Left colon (tissue), 2 donors: ENCODE data around the gene PFN3. TPM values are rescaled to one million over a fixed set of nuclear protein-coding genes. Genes with fewer than 3 reads are reported as not detected.
A peak's percentile ranks its signal among the peaks of the same experiment; 100 is the strongest.
"Not testable (repeated sequence)": the region's sequence is repeated elsewhere in the genome, so short reads cannot be mapped to it uniquely, and the experiment has no call there.

ENCODE experiments used
- ATAC-seq: fragments of 200-7000 bp; cut with Tn5 transposase; one replicate; pipeline ENCODE4 v1.9.1; 2020; ENCODE audit warnings: mild to moderate bottlenecking, moderate library complexity
- DNase-seq, 2 donors: peaks; one replicate each; pipeline ENCODE4 v3.0.0-alpha.2; 2020
- intact Hi-C, 2 donors: fragments of 100-400 bp; cut with DNase I in 1 of 2; cut with micrococcal nuclease in 1 of 2; formaldehyde crosslinking; loops; one replicate each; pipeline versions ENCODE4 v1.11.2 to v1.14.0; 2022; cut with DNase I, micrococcal nuclease
- total RNA-seq, 2 donors: library from RNA; stranded (reverse); fragmentation: NEBNext Ultra II Directional; extraction: Animal tissue kit (Norgen Biotek cat#: 25700); gene quantifications; one replicate each; pipeline ENCODE4 v1.2.1, GENCODE V29; 2021
- donor health status: DM: no; HTN: no; CAD: no.
- donor health status: DM: yes; HTN: yes; CAD: no.

The PFN3 gene
- total RNA-seq, 2 donors from 2014 or later = not detected

DNA sequence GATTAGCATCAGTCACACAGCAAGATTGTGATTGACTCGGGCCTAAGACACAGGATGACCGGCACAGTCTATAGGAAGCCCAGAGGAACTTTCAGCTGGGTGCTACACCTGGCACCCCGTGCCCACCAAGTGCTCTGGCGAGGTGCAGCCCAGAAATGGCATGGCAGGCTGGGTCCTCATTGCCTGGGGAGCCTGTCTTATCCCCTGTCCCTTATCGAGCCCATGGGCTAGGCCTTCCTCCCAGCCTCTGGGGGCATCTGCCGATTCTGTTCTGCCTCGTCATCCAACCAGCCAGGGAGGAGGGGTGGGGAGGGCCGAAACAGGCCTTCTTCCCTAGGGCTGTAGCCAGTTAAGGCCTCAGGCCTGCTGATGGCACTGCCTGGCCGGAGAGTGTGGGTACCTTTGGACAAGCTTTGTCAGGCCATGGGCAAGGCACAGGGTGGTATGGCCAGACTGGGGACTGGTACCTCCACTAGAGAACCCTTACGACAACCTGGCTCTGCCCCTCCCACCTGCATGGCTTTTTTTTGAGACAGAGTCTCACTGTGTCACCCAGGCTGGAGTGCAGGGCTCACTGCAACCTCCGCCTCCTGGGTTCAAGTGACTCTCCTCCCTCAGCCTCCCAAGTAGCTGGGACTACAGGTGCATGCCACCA is 27.6 kb upstream of the PFN3 start:
- intact Hi-C loops = no loop called here
- no peak for ATAC-seq
- no peak for DNase-seq

DNA sequence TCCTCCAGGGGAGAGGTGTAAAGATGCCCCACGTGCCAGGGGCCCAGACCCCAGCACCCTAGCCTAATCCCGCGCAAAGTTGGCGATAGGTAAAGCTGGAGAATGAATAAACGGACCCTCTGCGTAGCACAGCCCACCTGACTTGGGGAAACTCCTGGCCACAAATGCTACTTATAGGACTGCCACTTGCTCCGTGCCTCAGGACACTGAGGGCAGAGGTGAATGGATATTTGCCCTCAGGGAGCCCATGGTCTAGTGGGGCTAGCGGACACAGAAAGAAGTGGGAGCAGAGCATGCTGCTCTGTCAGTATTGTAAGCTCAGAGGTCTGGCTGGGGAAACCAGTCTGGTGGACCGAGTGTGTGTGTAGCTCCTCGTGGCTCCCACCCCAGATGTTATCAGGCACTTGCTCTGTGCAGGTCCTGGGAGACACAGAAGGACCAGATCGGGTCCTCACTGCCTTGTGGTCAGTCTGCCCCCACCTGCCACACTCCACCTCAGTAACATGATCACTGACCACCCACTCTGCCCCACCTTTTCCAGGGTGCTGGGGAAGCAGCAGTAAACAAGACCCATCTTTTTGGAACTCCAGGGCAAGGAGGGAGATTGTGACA is 26.9 kb upstream of the PFN3 start:
- DNase-seq = no peak
- intact Hi-C loops = no loop called here
- no peak for ATAC-seq

DNA sequence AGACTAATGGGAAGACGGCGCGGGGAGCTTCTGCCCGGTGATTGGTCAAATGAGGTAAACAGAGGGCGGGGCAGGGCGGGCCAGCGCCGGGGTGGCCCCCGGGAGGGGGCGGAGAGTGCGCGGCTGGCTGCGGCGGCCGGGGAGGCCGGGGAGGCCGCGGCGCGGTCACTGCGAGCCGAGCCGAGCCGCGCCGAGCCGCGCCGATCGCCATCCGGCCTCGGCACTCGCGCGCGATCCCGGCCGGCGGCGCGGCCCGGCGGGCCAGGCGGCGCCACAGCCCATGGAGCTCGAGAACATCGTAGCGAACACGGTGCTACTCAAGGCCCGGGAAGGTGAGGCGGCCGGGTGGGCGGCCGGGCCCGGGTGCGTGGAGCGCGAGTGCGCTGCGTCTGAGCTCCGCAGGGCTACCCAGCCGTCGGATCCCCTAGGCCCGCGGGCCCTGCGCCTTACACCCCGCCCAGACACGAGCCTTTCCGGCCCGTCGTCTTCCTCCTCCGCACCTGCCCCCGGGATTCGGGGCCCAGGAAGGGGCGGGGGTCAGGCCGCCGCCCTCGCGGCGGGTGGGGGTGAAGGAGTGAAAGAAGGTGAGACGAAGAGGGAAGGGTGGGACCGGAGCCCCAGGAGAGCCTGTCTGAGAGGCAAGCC is 26.2 kb upstream of the PFN3 start, which contains the start of gene GRK6:
Gene GRK6 (plus strand): TSS at position 111 of the 645 bp plus-strand sequence. CDS start 170 bp downstream, at position 281.
- DNase-seq (peak; percentile 72 to 79), ATAC-seq (peak; percentile 24)
- intact Hi-C loops = no loop called here

DNA sequence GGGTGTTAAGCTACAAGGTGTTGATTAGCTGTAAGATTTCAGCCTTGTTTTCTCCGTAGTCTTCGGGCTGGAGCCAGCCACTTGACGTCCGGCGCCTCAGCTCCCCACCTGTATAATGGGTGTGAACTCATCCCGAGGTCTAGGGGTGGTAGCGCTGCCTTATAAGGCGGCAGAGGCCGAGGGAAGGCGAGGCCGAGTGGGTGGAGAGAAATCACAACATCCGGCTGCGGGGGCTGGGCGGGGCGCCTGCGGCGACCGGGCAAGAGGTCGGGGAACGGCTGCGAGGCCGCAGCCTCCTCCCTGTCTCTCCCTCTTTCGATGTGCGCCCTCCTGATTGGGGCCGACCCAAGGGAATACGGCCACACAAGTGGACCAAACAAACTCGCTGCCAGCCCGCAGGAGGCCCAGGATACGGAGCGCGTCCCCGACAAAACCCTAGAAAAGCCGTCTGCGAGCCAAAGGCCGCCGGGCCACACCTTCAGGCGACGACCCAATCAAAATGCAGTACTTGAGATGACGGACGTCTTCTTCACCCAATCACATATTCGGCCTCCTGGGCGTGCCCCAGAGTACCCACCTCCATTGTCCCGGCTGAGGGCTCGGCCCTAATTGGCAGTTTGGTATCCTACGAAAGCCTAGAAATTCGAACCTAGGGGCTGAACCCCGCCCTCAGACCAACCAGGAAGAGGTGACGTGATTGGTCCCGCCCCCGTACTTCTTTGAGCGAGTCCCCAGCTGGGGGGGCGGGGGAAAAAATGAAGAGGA is 25.5 kb upstream of the PFN3 start:
- DNase-seq (peak; percentile 100), ATAC-seq (peak; percentile 86)
- intact Hi-C loops = no loop called here

DNA sequence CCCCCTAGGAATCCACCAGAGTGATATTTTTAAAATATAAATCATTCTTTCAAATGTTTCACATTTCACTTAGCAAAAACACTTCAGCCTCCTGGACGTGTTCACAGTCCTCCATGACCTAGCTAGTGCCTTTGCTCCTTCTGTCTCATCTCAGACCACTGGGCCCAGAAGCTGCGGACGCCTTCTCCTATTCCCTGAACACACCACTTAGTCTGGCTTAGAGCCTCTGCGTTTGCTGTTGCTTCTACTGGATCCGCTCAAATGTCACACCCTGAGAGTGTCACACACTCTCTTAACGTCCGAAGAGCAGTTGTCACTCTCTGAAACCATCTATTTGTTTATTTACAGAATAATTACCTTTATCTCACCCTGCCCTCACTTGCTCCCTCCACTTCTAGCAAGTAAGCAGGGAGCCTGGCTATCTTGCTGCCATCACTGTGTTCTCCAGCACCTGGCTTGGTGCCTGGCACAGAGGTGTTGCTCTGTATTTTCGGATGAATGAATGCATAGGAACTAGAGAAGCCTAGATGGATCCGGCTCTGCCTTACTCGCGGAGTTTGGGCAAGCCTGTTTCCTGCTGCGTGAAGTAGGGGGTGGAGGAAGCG is 24.8 kb upstream of the PFN3 start:
- no peak for DNase-seq
- no peak for ATAC-seq
- intact Hi-C loops = no loop called here

DNA sequence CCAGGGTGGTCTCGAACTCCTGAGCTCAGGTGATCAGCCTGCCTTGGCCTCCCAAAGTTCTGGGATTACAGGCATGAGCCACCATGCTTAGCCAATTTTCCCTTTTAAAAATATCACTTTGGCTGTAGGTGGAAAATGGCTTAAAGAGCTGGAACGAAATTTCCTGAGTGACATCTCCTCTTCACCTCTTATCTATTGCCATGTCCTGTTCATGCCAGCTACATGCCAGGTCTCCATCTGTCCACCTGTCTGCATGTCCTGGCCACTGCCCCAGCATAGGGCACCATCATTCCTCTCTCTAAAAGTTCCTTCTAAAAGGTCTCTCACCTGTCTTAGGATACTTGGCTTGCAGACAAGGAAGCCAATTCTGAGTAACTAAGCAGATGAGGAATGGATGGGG is 23.2 kb upstream of the PFN3 start:
- DNase-seq (no peak), ATAC-seq (no peak)
- intact Hi-C loops = no loop called here

DNA sequence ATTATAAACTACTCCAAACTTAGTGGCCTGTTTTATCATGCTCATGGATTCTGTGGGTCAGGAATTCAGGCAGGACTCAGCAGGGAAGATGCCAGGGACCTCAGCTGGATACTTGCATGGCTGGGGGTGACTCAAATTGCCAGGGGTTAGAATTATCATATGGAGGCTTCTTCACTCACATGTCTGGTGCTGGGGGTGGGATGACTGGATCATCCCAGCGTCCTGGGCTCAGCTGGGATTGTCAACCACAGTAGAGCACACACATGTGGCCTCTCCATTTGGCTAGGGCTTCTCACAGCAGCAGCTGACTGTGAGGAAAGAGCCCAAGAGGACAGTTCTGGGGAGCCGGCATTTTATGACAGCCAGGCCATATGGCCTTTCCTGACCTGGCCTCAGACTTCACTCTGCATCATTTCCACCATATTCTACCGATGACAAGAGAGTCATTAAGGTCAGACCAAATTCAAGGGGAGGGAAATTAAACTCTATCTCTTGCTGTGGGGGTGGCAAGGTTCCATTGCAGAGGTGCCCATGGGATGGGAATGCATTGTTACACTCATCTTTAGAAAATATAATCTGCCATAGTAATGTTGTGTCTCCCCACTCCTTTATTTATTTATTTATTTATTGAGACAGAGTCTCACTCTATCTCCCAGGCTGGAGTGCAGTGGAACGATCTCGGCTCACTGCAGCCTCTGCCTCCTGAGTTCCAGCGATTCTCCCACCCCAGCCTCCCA is 20.8 kb upstream of the PFN3 start:
- ATAC-seq (no peak), DNase-seq (no peak)
- intact Hi-C loops = no loop called here

DNA sequence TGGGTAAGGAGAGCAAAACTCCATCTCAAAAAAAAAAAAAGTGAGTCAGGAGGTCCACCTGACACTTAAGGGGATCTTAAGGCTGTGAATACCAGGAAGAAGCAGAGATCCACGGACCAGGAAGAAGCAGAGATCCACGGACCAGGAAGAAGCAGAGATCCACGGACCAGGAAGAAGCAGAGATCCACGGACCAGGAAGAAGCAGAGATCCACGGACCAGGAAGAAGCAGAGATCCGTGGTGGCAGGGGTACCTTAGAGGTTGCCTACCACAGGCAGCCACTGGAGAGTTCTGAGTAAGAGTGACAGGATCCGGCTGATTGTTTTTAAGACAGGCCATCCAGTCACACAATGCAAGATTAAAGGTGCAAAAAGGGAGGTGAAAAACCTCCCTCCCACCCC is 20.0 kb upstream of the PFN3 start:
- ATAC-seq = peak; percentile 66
- DNase-seq, intact Hi-C loops: not testable (repeated sequence)

DNA sequence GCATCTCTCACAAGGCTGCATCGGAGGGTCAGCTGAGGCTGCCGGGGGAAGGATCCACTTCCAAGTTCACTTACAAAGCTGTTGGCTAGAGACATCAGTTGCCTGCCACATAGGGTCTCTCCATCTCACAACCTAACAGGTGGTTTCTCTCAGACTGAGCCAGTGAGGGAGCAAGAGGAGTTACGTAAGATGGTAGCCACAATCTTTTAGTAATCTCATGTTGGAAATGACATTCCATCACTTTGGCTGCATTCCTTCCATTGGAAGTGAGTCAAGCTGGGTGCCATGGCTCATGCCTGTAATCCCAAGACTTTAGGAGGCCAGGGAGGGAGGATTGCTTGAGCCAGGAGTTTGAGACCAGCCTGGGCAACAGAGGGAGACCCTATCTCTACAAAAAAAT is 18.6 kb upstream of the PFN3 start:
- ATAC-seq (no peak), DNase-seq (no peak)
- intact Hi-C loops = no loop called here

DNA sequence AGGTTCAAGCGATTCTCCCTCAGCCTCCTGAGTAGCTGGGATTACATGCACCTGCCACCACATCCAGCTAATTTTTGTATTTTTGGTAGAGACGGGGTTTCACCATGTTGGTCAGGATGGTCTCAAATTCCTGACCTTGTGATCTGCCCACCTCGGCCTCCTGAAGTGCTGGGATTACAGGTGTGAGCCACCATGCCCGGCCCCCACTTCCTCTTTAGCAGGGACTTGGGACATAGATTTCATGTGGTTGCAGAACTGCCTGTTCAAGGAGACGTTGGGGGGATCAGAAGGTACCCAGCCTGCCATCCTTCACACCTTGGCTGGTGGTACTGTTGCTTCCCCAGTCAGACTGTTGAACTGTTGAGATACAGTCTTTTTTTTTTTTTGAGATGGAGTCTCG is 16.6 kb upstream of the PFN3 start:
- ATAC-seq, DNase-seq, intact Hi-C loops: not testable (repeated sequence)

DNA sequence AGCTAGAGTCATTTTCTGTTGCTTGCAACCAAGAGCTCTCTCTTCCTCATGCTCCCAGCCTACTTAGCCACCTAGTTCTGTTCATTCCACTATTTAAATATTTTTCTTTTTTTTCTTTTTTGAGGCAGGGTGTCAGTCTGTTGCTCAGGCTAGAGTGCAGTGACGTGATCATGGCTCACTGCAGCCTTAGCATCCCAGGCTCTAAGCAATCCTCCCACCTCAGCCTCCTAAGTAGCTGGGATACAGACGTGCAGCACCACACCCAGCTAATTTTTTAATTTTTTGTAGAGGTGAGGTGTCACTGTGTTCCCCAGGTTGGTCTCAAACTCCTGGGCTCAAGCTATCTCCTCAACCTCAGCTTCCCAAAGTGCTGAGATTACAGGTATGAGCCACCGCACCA is 14.0 kb upstream of the PFN3 start:
- intact Hi-C loops = no loop called here
- no peak for DNase-seq
- no peak for ATAC-seq

DNA sequence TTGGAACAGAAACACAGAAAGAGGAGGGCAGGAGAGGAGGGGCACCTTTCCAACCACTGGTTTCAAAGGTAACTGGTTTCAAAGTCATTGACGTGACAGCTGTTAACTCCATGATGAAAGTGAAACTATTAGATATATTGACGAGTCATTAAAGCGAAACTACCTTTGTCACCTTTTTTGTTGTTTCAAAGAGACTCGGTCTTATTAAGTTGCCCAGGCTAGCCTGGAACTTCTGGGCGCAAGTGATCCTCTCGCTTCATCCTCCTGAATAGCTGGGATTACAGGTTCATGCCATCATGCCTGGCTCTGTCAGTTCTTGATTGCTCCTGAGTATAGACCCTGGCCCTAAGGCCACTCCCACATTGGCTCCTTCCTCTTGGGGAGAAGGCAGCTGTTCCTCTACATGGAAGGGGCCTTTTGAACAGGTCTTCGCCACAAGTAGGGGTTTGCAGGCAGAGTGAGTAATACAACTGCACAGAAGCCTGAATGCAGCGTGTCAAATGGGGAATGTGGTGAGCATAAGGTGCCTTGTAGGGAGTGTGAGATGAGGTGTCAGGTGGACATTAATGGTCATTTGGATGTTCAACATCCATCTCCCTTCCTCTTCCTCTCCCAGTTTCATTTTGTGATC is 12.3 kb upstream of the PFN3 start:
- DNase-seq (no peak), ATAC-seq (no peak)
- intact Hi-C loops = no loop called here

DNA sequence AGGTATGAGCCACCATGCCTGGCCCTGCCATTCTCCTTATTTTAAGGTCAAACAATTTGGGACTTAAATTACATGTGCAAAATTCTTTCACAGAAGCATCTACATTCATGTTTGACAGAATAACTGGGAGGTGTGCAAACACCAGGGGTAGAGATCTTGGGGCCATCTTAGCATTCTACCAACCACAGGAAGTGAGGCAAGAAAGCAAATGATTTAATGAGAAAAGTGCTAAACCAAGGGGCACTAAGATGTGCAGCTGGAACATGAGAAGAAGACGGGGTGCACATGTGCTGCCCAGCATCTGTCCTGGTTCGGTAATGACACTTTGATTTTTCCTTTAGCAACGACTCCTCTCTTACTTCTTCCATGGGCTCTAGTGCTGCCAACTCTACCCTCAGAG is 10.1 kb upstream of the PFN3 start:
- ATAC-seq (no peak), DNase-seq (no peak)
- intact Hi-C loops = no loop called here

DNA sequence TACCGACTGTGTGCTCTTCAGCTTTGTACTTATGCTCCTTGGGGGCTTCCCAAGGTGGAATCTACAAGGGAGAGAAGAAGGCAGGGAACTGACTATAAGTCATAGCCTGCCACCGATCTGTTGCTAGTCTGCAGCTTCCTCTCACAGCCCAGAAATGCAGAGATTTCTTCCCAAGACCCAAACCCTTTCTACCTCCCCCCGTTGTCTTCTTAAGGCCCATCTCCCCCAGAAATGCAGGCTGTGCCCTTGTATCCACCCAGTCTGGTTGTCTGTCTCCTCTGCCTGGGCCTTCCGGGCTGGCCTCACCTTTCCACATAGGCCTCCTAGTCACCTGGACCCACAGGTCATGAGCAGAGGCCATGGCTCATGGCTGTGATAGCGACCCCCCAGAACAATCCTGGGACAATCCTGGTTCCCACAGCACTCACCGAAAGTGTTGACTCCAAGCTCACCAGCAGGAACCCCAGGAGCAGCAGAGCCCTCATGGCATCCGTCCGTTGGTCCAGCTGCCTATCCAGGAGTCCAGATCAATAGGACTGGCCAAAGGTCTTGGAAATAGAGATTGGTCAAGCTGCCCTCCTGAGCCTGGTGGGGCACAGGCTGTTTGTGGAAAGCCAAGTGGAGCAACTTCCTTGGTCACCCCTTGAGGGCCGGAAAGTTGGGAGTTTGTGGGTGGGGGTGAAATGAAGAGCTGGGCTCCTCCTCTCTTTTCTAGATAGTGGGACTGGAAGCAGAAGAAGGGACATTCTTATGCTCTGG is 8.8 kb upstream of the PFN3 start, which contains the start of gene F12:
Gene F12 (minus strand): TSS at position 522 of the 759 bp plus-strand sequence. CDS start 37 bp downstream, at position 485.
- intact Hi-C loops = no loop called here
- DNase-seq (no peak), ATAC-seq (no peak)

DNA sequence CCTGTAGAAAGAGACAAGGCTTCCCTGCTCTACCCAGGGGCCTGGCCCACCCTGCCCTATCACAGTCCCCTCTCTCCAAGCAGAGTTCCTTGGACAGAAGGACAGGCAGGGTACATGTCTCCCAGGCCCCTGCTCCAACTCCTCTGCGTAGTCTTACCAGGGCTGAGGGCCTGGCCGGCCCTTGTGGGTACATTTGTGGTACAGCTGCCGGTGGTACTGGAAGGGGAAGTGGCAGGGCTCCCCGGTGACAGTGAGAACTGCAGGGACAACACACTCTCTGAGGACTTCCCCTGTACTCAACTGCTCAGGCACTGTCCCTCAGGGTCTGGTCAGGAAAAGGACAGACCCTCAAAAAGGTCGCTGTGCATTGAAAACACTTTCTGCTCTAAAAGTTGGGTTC is 5.3 kb upstream of the PFN3 start:
- no peak for ATAC-seq
- intact Hi-C loops = no loop called here
- DNase-seq = peak; percentile 45 to 52

DNA sequence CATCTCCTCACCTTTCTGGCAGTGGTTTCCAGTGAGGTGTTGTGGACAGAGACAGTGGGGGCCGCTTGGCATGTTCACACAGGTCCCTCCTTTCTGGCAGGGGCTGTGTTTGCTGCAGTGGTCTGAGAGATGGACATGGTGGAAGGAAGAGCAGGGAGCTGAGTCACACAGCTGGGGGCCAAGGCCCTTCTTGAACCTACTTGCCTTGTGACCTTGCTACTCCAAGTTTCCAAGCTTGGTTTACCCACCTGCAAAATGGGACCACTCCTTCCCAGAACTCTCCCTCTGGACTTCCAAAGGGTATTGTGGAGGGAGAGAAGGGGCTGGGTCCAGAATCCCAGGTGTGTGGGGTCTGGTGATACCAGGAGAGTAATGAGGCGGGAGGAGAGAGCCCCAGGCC is 4.9 kb upstream of the PFN3 start:
- no peak for ATAC-seq
- intact Hi-C loops = no loop called here
- DNase-seq = no peak

DNA sequence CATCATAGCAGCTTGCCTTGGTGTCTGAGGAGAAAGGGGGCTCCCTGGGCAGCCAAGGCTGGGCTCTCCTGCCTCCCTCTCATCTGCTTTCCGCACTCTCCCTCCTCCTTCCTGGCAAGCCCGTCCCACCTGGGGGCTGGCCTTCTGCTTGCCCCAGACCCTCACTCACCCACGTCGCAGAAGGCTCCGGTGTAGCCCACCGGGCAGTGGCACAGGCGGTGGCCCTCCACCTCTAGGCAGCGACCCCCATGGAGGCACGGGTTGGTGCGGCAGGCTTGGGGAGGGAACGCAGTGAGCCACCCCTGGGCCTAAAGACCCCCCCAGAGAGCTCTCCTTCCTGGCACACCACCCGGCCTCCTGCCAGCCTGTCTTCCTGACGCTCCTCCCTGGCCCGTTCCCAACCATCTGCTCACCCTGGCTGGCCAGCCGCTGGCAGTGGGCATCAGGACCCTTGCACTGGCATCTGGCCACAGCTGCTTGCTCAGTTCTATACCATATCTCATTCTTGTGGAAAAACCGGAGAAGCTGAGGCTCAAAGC is 4.2 kb upstream of the PFN3 start:
- intact Hi-C loops = loop anchor here in 1 of 2 donors (5.0 kb wide), 1 partner anchor 48 kb away; no protein-coding TSS in a partner anchor

More for the DNA sequence above, 4.2 kb upstream of the PFN3 start:
- DNase-seq (peak in 1 of 2 donors; percentile 29), ATAC-seq (no peak)
